Kidney tubule cell (primary cell): Measurements from ENCODE around the gene RAX2.
"Not testable (repeated sequence)": the region's sequence is repeated elsewhere in the genome, so short reads cannot be mapped to it uniquely, and the experiment has no call there.

ENCODE experiments used
- DNase-seq: peaks from one replicate; pipeline ENCODE4 v3.0.0-alpha.2; 2018; ENCODE audit warnings: low spot score

The RAX2 gene

GRCh38 chr19:3771906-3772455 lies at the start of gene RAX2:
RAX2 (minus strand) TSS chr19:3772228; CDS start chr19:3771742, 486 bp downstream.
- no peak for DNase-seq

- DNase-seq = no peak
Observed at GRCh38 chr19:3821156-3821555, 49.1 kb upstream of the RAX2 start.

GRCh38 chr19:3819989-3820388 lies 48.0 kb upstream of the RAX2 start:
- DNase-seq = no peak

GRCh38 chr19:3818918-3819317 lies 46.9 kb upstream of the RAX2 start:
- DNase-seq = no peak

- peak; percentile 52 for DNase-seq
Observed at GRCh38 chr19:3818466-3818865, 46.4 kb upstream of the RAX2 start.

- DNase-seq = no peak
Observed at GRCh38 chr19:3817761-3818160, 45.7 kb upstream of the RAX2 start.

GRCh38 chr19:3816566-3817218 lies 44.7 kb upstream of the RAX2 start:
- no peak for DNase-seq

- DNase-seq = not testable (repeated sequence)
Observed at GRCh38 chr19:3816148-3816547, 44.1 kb upstream of the RAX2 start.

GRCh38 chr19:3814648-3815047 lies 42.6 kb upstream of the RAX2 start:
- DNase-seq = no peak

- DNase-seq = no peak
Observed at GRCh38 chr19:3813473-3814392, 41.7 kb upstream of the RAX2 start.

- no peak for DNase-seq
Observed at GRCh38 chr19:3810708-3811355, 38.8 kb upstream of the RAX2 start.

GRCh38 chr19:3809881-3810707 lies 38.1 kb upstream of the RAX2 start:
- DNase-seq = no peak

GRCh38 chr19:3808420-3809143 lies 36.6 kb upstream of the RAX2 start:
- DNase-seq = no peak

GRCh38 chr19:3807574-3808354 lies 35.7 kb upstream of the RAX2 start:
- no peak for DNase-seq

GRCh38 chr19:3807131-3807480 lies 35.1 kb upstream of the RAX2 start:
- no peak for DNase-seq

- DNase-seq = no peak
Observed at GRCh38 chr19:3805859-3806258, 33.8 kb upstream of the RAX2 start.

GRCh38 chr19:3804429-3804828 lies 32.4 kb upstream of the RAX2 start:
- DNase-seq = no peak

- no peak for DNase-seq
Observed at GRCh38 chr19:3803986-3804385, 32.0 kb upstream of the RAX2 start.

GRCh38 chr19:3803114-3803888 lies 31.3 kb upstream of the RAX2 start:
- no peak for DNase-seq
